Breast epithelium (tissue), 3 donors: ENCODE results near the gene ATP2B3.
"Not testable (repeated sequence)": the region's sequence is repeated elsewhere in the genome, so short reads cannot be mapped to it uniquely, and the experiment has no call there.

Experiments
- CTCF ChIP-seq, 3 donors: fragments of 450-650 bp; IDR thresholded peaks; one replicate each; pipeline ENCODE4 v1.5.1; 2016 to 2017; ENCODE audit warnings: antibody characterized with exemption in 3 of 3, mild to moderate bottlenecking in 3 of 3, moderate library complexity in 3 of 3
- POLR2A ChIP-seq: fragments of 450-650 bp; IDR thresholded peaks from one replicate; pipeline ENCODE4 v1.6.1; 2016; ENCODE audit warnings: antibody characterized with exemption, mild to moderate bottlenecking, moderate library complexity

- not testable (repeated sequence) for TF ChIP-seq POLR2A; CTCF (IDR thresholded peaks at IDR 0.05)
Observed at GRCh38 chrX:153604666-153605380, 87.4 kb downstream of the ATP2B3 start.
